Neural cell (in vitro differentiated cells): Measurements from ENCODE around the gene LRRN4CL. TPM values are rescaled to one million over a fixed set of nuclear protein-coding genes. Genes with fewer than 3 reads are reported as not detected.

ENCODE experiments used
- polyA plus RNA-seq: library from polyadenylated mRNA; depleted of rRNA; stranded (reverse); fragments of >200 nt; gene quantifications from 2 replicates; pipeline ENCODE4 v1.2.3, GENCODE V29; 2014
- small RNA-seq, 3 experiments: library from RNA; depleted of rRNA; stranded (forward); fragments of <200 nt; gene quantifications; one replicate each; pipeline ENCODE3, GENCODE V24; 2012

Gene LRRN4CL
- polyA plus RNA-seq, 1 donor from 2014 or later, result 0.82 TPM

Small RNAs within 50 kb of the gene (small RNA-seq; reads per million reads assigned to genes)
- 0 reads per million in 3 experiments for gene SNORA57

Other genes with a start within 250 kb of the LRRN4CL start
- 0.11 and 0.12 TPM in 2 replicates for gene AHNAK, start 142.7 kb downstream of the LRRN4CL start, polyA plus RNA-seq
- gene EEF1G, start 115.6 kb downstream of the LRRN4CL start, polyA plus RNA-seq, result 1,473 and 1,555 TPM in 2 replicates
- 12.0 and 17.8 TPM in 2 replicates for gene TUT1, start 98.0 kb downstream of the LRRN4CL start, polyA plus RNA-seq
- gene MTA2, start 87.7 kb downstream of the LRRN4CL start, polyA plus RNA-seq, result 130 and 140 TPM in 2 replicates
- 0.38 and 2.5 TPM in 2 replicates for gene EML3, start 76.8 kb downstream of the LRRN4CL start, polyA plus RNA-seq
- gene ROM1, start 76.3 kb downstream of the LRRN4CL start, polyA plus RNA-seq, result 0.31 TPM in 1 of 2 replicates, not detected in the other
- 102 and 127 TPM in 2 replicates for gene B3GAT3, start 67.5 kb downstream of the LRRN4CL start, polyA plus RNA-seq
- 60.6 and 62.7 TPM in 2 replicates for gene GANAB, start 42.9 kb downstream of the LRRN4CL start, polyA plus RNA-seq
- 6.5 and 7.5 TPM in 2 replicates for gene INTS5, start 36.2 kb downstream of the LRRN4CL start, polyA plus RNA-seq
- 92.0 and 103 TPM in 2 replicates for gene C11orf98, start 24.3 kb downstream of the LRRN4CL start, polyA plus RNA-seq
- gene CSKMT, start 24.2 kb downstream of the LRRN4CL start, polyA plus RNA-seq, result 6.3 and 16.0 TPM in 2 replicates
- gene UQCC3, start 17.9 kb downstream of the LRRN4CL start, polyA plus RNA-seq, result 6.8 and 8.4 TPM in 2 replicates
- 10.5 and 10.6 TPM in 2 replicates for gene LBHD1, start 17.3 kb downstream of the LRRN4CL start, polyA plus RNA-seq
- gene UBXN1, start 10.5 kb downstream of the LRRN4CL start, polyA plus RNA-seq, result 209 and 248 TPM in 2 replicates
- gene BSCL2, start 17.9 kb upstream of the LRRN4CL start, polyA plus RNA-seq, result 304 and 305 TPM in 2 replicates
- gene GNG3, start 18.1 kb upstream of the LRRN4CL start, polyA plus RNA-seq, result 120 and 121 TPM in 2 replicates
- gene HNRNPUL2, start 37.9 kb upstream of the LRRN4CL start, polyA plus RNA-seq, result 27.5 and 29.3 TPM in 2 replicates
- 48.6 and 55.2 TPM in 2 replicates for gene TTC9C, start 39.0 kb upstream of the LRRN4CL start, polyA plus RNA-seq
- 8.5 and 20.9 TPM in 2 replicates for gene ZBTB3, start 64.6 kb upstream of the LRRN4CL start, polyA plus RNA-seq
- gene POLR2G, start 72.0 kb upstream of the LRRN4CL start, polyA plus RNA-seq, result 207 and 232 TPM in 2 replicates
- 55.2 and 61.7 TPM in 2 replicates for gene TAF6L, start 81.9 kb upstream of the LRRN4CL start, polyA plus RNA-seq
- gene TMEM179B, start 97.9 kb upstream of the LRRN4CL start, polyA plus RNA-seq, result 24.5 and 28.1 TPM in 2 replicates
- 16.5 and 27.4 TPM in 2 replicates for gene TMEM223, start 102.5 kb upstream of the LRRN4CL start, polyA plus RNA-seq
- gene NXF1, start 115.9 kb upstream of the LRRN4CL start, polyA plus RNA-seq, result 26.0 and 32.1 TPM in 2 replicates
- 28.5 and 30.5 TPM in 2 replicates for gene STX5, start 142.5 kb upstream of the LRRN4CL start, polyA plus RNA-seq
- gene TEX54, start 143.3 kb upstream of the LRRN4CL start, polyA plus RNA-seq, result not detected in 2 replicates
- gene WDR74, start 150.1 kb upstream of the LRRN4CL start, polyA plus RNA-seq, result 50.4 and 71.7 TPM in 2 replicates
- gene SLC3A2, start 191.4 kb upstream of the LRRN4CL start, polyA plus RNA-seq, result 176 and 182 TPM in 2 replicates
- not detected in 2 replicates for gene CHRM1, start 231.8 kb upstream of the LRRN4CL start, polyA plus RNA-seq